K562 (cell line): Measurements from ENCODE around the gene GPR15LG. TPM values are rescaled to one million over a fixed set of nuclear protein-coding genes. Genes with fewer than 3 reads are reported as not detected.

ENCODE experiments used
- CCNT2 ChIP-seq: IDR thresholded peaks from 2 replicates; pipeline ENCODE4 v1.6.1; 2011; ENCODE audit warnings: borderline replicate concordance, low read depth, mild to moderate bottlenecking, moderate library complexity, mixed read lengths, low read length; ENCODE audit not compliant: insufficient read length; ENCODE audit errors: extremely low read depth
- CEBPZ ChIP-seq: fragments of 150-350 bp; IDR thresholded peaks from 2 replicates; pipeline ENCODE4 v1.6.1; 2014; ENCODE audit warnings: low read depth, mild to moderate bottlenecking, low read length, borderline replicate concordance
- DDX20 ChIP-seq: fragments of 450-650 bp; IDR thresholded peaks from 2 replicates; pipeline ENCODE4 v1.6.1; 2016; ENCODE audit warnings: missing genetic modification characterization, low read depth, mild to moderate bottlenecking, missing compliant biosample characterization, moderate library complexity
- HIVEP1 ChIP-seq: fragments of 250-450 bp; sonication (Bioruptor Pico); IDR thresholded peaks from 2 replicates; pipeline ENCODE4 v1.4.0; 2020; ENCODE audit warnings: mild to moderate bottlenecking
- HOXB6 ChIP-seq: fragments of 250-450 bp; sonication (Bioruptor Pico); IDR thresholded peaks from 2 replicates; pipeline ENCODE4 v1.5.1; 2022; ENCODE audit warnings: mild to moderate bottlenecking, borderline replicate concordance
- KAT8 ChIP-seq: fragments of 450-650 bp; IDR thresholded peaks from 2 replicates; pipeline ENCODE4 v1.6.1; 2016; ENCODE audit warnings: low read depth, mild to moderate bottlenecking
- LEF1 ChIP-seq: fragments of 450-650 bp; IDR thresholded peaks from 2 replicates; pipeline ENCODE4 v1.6.1; 2016; ENCODE audit warnings: mild to moderate bottlenecking
- MAFK ChIP-seq: IDR thresholded peaks from 2 replicates; pipeline ENCODE4 v1.6.1; 2011; ENCODE audit warnings: low read length, improper control_type of control experiment
- MTF1 ChIP-seq: fragments of 250-450 bp; sonication (Bioruptor Pico); IDR thresholded peaks from 2 replicates; pipeline ENCODE4 v1.9.0; 2021; ENCODE audit warnings: moderate library complexity, mild to moderate bottlenecking, inconsistent platforms, borderline replicate concordance
- RBBP5 ChIP-seq: fragments of 200-600 bp; sonication (generic); IDR thresholded peaks from 2 replicates; pipeline ENCODE4 v1.6.1; 2012; ENCODE audit warnings: borderline replicate concordance, mild to moderate bottlenecking, low read length, control low read depth, inconsistent platforms; ENCODE audit not compliant: insufficient read depth, poor library complexity, severe bottlenecking
- RBM39 ChIP-seq: fragments of 200-400 bp; formaldehyde crosslinking; optimal IDR thresholded peaks from 2 replicates; pipeline ENCODE3; 2018; ENCODE audit warnings: low read depth, low read length
- TCF7 ChIP-seq: sonication (generic); IDR thresholded peaks from 2 replicates; pipeline ENCODE4 v1.6.1; 2016; ENCODE audit warnings: antibody characterized with exemption, borderline replicate concordance
- TOE1 ChIP-seq, 2 experiments: fragments of 450-650 bp in 1 of 2; sonication (generic) in 1 of 2; formaldehyde crosslinking in 1 of 2; IDR thresholded peaks; 2 replicates each; pipeline versions ENCODE4 v1.7.1 to v1.8.0; 2016 to 2022; ENCODE audit warnings: borderline replicate concordance in 2 of 2, mild to moderate bottlenecking in 2 of 2, antibody characterized with exemption in 1 of 2, inconsistent platforms in 1 of 2, low read depth in 1 of 2, missing genetic modification reagents in 1 of 2, moderate library complexity in 1 of 2
- ZBED1 ChIP-seq: IDR thresholded peaks from 2 replicates; pipeline ENCODE4 v1.6.1; 2014
- ZBTB12 ChIP-seq: fragments of 250-450 bp; sonication (Bioruptor Pico); IDR thresholded peaks from 2 replicates; pipeline ENCODE4 v1.4.0; 2020
- ZC3H4 ChIP-seq: sonication (generic); formaldehyde crosslinking; IDR thresholded peaks from 2 replicates; pipeline ENCODE4 v1.9.0; 2021; ENCODE audit warnings: missing genetic modification reagents, borderline replicate concordance
- ZC3H8 ChIP-seq: fragments of 450-650 bp; IDR thresholded peaks from 2 replicates; pipeline ENCODE4 v1.6.1; 2017
- ZNF174 ChIP-seq: fragments of 250-450 bp; sonication (Bioruptor Pico); IDR thresholded peaks from 2 replicates; pipeline ENCODE4 v1.4.0; 2020; ENCODE audit warnings: mild to moderate bottlenecking
- polyA plus RNA-seq, 8 experiments: library from polyadenylated mRNA; depleted of rRNA in 4 of 8; stranded (reverse) in 5 of 8; unstranded in 3 of 8; fragments of >200 nt; fragmentation: Nextera tagmentation in 2 of 8; fragmentation: Illumina TruSeq in 1 of 8; extraction: Ambion mirVana in 2 of 8; extraction: Trizol in 1 of 8; gene quantifications; 2 replicates each; pipeline versions ENCODE4 v1.2.1 to v1.2.3, GENCODE V29; 2011 to 2014; ENCODE audit warnings: inconsistent platforms in 1 of 8, missing spikeins in 1 of 8
- total RNA-seq, 7 experiments: library from RNA; depleted of rRNA in 6 of 7; stranded (reverse); fragments of >200 nt in 6 of 7; fragmentation: Illumina TruSeq in 2 of 7; extraction: Trizol in 2 of 7; gene quantifications; 2 replicates each; pipeline versions ENCODE4 v1.2.1 to v1.2.3, GENCODE V29; 2011 to 2021; ENCODE audit warnings: low replicate concordance in 1 of 7
- TF ChIP-seq, protein P1 (sequence below), 2 experiments: fragments of 150-350 bp in 1 of 2; IDR thresholded peaks; 2 replicates each; pipeline ENCODE4 v1.6.1; 2012 to 2016; ENCODE audit warnings: low read depth in 2 of 2, low read length in 2 of 2, mild to moderate bottlenecking in 1 of 2, moderate library complexity in 1 of 2

GPR15LG gene
- total and polyA plus RNA-seq, 9 of the 15 experiments (the other 6 are each of a cell fraction or from before 2014, with no cell fraction given) = 0.51 TPM; not detected in 8

DNA sequence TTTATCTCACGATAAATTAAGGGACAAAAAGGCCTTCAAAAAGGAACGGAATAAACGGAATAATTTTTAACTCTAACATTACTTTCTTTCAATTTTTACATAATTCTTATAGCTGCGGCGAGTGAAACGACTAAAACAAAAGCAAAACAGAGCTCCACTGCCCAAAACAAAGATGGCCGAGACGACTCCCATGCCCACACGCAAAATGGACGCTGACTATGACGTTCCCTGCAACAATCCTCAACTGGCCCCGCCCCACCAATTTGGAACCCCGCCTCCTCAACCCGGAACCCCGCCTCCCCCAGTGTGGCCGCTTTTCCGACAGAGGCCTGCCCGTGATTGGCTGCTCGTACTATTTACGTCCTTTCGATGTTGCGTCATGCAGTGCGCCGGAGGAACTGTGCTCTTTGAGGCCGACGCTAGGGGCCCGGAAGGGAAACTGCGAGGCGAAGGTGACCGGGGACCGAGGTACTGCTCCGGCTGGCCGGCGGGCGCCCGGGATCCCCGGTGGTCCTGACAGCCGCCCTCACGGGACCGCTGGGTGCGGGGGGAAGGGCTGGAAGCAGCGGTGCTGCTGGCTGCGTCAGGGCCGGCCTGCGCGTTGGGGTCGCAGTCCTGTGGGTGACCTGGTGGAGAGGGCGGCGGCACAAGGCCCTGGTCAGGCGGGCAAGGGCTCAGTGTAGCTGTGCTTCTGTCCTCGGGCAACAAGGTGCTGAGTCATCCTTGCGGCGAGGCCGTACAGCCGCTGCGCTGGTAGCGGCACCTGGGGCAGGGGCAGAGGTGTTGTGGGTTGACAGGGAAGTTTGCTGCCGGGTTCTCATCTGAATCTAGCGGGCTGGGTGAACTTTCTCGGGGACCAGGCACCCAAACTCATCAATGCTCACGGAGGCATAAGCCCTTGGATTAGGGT lies 34.2 kb upstream of the GPR15LG start, which contains the start of gene GHITM (continued):
- TF ChIP-seq CEBPZ = no peak
- peak; percentile 99 for TF ChIP-seq RBBP5
- TF ChIP-seq ZBED1 = no peak
- TF ChIP-seq MTF1 (CRISPR knock-in tag) = no peak
- no peak for TF ChIP-seq DDX20 (tag)
- TF ChIP-seq ZC3H8 = no peak
- TF ChIP-seq HIVEP1 (CRISPR knock-in tag) = no peak; the same call in 1 of the 2 replicates
- TF ChIP-seq LEF1 = no peak
- no peak for TF ChIP-seq ZNF174 (CRISPR knock-in tag)
- TF ChIP-seq TCF7 = no peak
- TF ChIP-seq CCNT2 = peak; percentile 77
- TF ChIP-seq HOXB6 (CRISPR knock-in tag) = peak; percentile 61; the same call in 1 of the 2 replicates
- TF ChIP-seq TOE1 (IDR thresholded peaks at IDR 0.05; ENCODE audit: borderline replicate concordance) = peak; percentile 14; the same call in 1 of the 2 replicates
- TF ChIP-seq TOE1 (CRISPR knock-in tag; IDR thresholded peaks at IDR 0.05; ENCODE audit: borderline replicate concordance, low read depth) = no peak; the same call in 1 of the 2 replicates
- TF ChIP-seq, protein P1, sequence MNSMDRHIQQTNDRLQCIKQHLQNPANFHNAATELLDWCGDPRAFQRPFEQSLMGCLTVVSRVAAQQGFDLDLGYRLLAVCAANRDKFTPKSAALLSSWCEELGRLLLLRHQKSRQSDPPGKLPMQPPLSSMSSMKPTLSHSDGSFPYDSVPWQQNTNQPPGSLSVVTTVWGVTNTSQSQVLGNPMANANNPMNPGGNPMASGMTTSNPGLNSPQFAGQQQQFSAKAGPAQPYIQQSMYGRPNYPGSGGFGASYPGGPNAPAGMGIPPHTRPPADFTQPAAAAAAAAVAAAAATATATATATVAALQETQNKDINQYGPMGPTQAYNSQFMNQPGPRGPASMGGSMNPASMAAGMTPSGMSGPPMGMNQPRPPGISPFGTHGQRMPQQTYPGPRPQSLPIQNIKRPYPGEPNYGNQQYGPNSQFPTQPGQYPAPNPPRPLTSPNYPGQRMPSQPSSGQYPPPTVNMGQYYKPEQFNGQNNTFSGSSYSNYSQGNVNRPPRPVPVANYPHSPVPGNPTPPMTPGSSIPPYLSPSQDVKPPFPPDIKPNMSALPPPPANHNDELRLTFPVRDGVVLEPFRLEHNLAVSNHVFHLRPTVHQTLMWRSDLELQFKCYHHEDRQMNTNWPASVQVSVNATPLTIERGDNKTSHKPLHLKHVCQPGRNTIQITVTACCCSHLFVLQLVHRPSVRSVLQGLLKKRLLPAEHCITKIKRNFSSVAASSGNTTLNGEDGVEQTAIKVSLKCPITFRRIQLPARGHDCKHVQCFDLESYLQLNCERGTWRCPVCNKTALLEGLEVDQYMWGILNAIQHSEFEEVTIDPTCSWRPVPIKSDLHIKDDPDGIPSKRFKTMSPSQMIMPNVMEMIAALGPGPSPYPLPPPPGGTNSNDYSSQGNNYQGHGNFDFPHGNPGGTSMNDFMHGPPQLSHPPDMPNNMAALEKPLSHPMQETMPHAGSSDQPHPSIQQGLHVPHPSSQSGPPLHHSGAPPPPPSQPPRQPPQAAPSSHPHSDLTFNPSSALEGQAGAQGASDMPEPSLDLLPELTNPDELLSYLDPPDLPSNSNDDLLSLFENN (IDR thresholded peaks at IDR 0.05; ENCODE audit: low read depth in 2 of 2, low read length in 2 of 2) = peak in 1 of 2 experiments; percentile 22; a peak in 1 of 4 replicates
- TF ChIP-seq ZBTB12 (CRISPR knock-in tag) = peak; percentile 99
- peak; percentile 90; the same call in 1 of the 2 replicates for TF ChIP-seq ZC3H4
- TF ChIP-seq RBM39 = no peak
- TF ChIP-seq KAT8 = no peak
- TF ChIP-seq MAFK = peak; percentile 87
